ENCODE measurements around the gene GATA1.
"Not testable (repeated sequence)": the region's sequence is repeated elsewhere in the genome, so short reads cannot be mapped to it uniquely, and the experiment has no call there.

Gene GATA1

GRCh38 chrX:48818866-48819265 lies 32.5 kb downstream of the GATA1 start:
- H3K9ac ChIP-seq (ENCODE audit: low read depth, low read length) = no peak overlapping the region
- no peaks in the 10 kb centered on the region for H3K27me3 ChIP-seq (ENCODE audit: control insufficient read depth, insufficient read depth, low read length)
- H3K4me3 ChIP-seq (ENCODE audit: low read length) = no peak overlapping the region
- peaks cover 7% of the 10 kb centered on the region for H3K36me3 ChIP-seq (ENCODE audit: insufficient read depth, low read length)
- H3K9me3 ChIP-seq (replicated peaks; ENCODE audit: low read length) = no peaks in the 10 kb centered on the region
- no peak overlapping the region for H3K4me2 ChIP-seq (ENCODE audit: low read length)
- H3K4me1 ChIP-seq (ENCODE audit: control insufficient read depth, insufficient read depth, low read length) = no peaks in the 10 kb centered on the region

GRCh38 chrX:48819394-48819793 lies 33.0 kb downstream of the GATA1 start:
- not testable (repeated sequence) for H3K9ac ChIP-seq (ENCODE audit: low read depth, low read length); H3K4me1 ChIP-seq (ENCODE audit: control insufficient read depth, insufficient read depth, low read length); H3K27me3 ChIP-seq (ENCODE audit: control insufficient read depth, insufficient read depth, low read length); H3K4me3 ChIP-seq (ENCODE audit: low read length); H3K9me3 ChIP-seq (replicated peaks; ENCODE audit: low read length); H3K4me2 ChIP-seq (ENCODE audit: low read length); H3K36me3 ChIP-seq (ENCODE audit: insufficient read depth, low read length)

GRCh38 chrX:48823053-48823452 lies 36.7 kb downstream of the GATA1 start:
- Histone ChIP-seq H3K4me1 (ENCODE audit: control insufficient read depth, insufficient read depth, low read length) (no peaks in the 10 kb centered on the region), H3K9me3 (replicated peaks; ENCODE audit: low read length) (no peaks in the 10 kb centered on the region), H3K9ac (ENCODE audit: low read depth, low read length) (no peak overlapping the region), H3K4me3 (ENCODE audit: low read length) (no peak overlapping the region), H3K27me3 (ENCODE audit: control insufficient read depth, insufficient read depth, low read length) (no peaks in the 10 kb centered on the region), H3K4me2 (ENCODE audit: low read length) (no peak overlapping the region), H3K36me3 (ENCODE audit: insufficient read depth, low read length) (peaks cover 7% of the 10 kb centered on the region)

GRCh38 chrX:48824066-48824465 lies 37.7 kb downstream of the GATA1 start:
- H3K9me3 ChIP-seq (replicated peaks; ENCODE audit: low read length) = no peaks in the 10 kb centered on the region
- no peaks in the 10 kb centered on the region for H3K27me3 ChIP-seq (ENCODE audit: control insufficient read depth, insufficient read depth, low read length)
- no peak overlapping the region for H3K4me3 ChIP-seq (ENCODE audit: low read length)
- H3K4me1 ChIP-seq (ENCODE audit: control insufficient read depth, insufficient read depth, low read length) = no peaks in the 10 kb centered on the region
- no peak overlapping the region for H3K9ac ChIP-seq (ENCODE audit: low read depth, low read length)
- H3K4me2 ChIP-seq (ENCODE audit: low read length) = no peak overlapping the region
- H3K36me3 ChIP-seq (ENCODE audit: insufficient read depth, low read length) = peaks cover 4% of the 10 kb centered on the region

GRCh38 chrX:48826135-48826875 lies 39.9 kb downstream of the GATA1 start, which contains the start of gene ERAS:
ERAS (plus strand) TSS chrX:48826513; CDS start chrX:48829124, 2,611 bp downstream.
- Histone ChIP-seq H3K9ac (ENCODE audit: low read depth, low read length) (no peak within 1 kb of the TSS), H3K4me1 (ENCODE audit: control insufficient read depth, insufficient read depth, low read length) (no peaks in the 10 kb centered on the region), H3K27me3 (ENCODE audit: control insufficient read depth, insufficient read depth, low read length) (peaks cover 3% of the 10 kb centered on the region), H3K9me3 (replicated peaks; ENCODE audit: low read length) (no peaks in the 10 kb centered on the region), H3K4me2 (ENCODE audit: low read length) (no peak within 1 kb of the TSS), H3K36me3 (ENCODE audit: insufficient read depth, low read length) (peaks cover 4% of the 10 kb centered on the region), H3K4me3 (ENCODE audit: low read length) (no peak within 1 kb of the TSS)

GRCh38 chrX:48826876-48827653 lies 40.7 kb downstream of the GATA1 start:
- H3K4me2 ChIP-seq (ENCODE audit: low read length) = no peak overlapping the region
- no peaks in the 10 kb centered on the region for H3K4me1 ChIP-seq (ENCODE audit: control insufficient read depth, insufficient read depth, low read length)
- peaks cover 6% of the 10 kb centered on the region for H3K27me3 ChIP-seq (ENCODE audit: control insufficient read depth, insufficient read depth, low read length)
- H3K36me3 ChIP-seq (ENCODE audit: insufficient read depth, low read length) = peaks cover 4% of the 10 kb centered on the region
- no peaks in the 10 kb centered on the region for H3K9me3 ChIP-seq (replicated peaks; ENCODE audit: low read length)
- H3K4me3 ChIP-seq (ENCODE audit: low read length) = no peak overlapping the region
- H3K9ac ChIP-seq (ENCODE audit: low read depth, low read length) = no peak overlapping the region

GRCh38 chrX:48827654-48827968 lies 41.2 kb downstream of the GATA1 start:
- H3K9ac ChIP-seq (ENCODE audit: low read depth, low read length) = no peak overlapping the region
- H3K9me3 ChIP-seq (replicated peaks; ENCODE audit: low read length) = no peaks in the 10 kb centered on the region
- H3K4me1 ChIP-seq (ENCODE audit: control insufficient read depth, insufficient read depth, low read length) = no peaks in the 10 kb centered on the region
- H3K4me2 ChIP-seq (ENCODE audit: low read length) = no peak overlapping the region
- H3K27me3 ChIP-seq (ENCODE audit: control insufficient read depth, insufficient read depth, low read length) = peaks cover 6% of the 10 kb centered on the region
- H3K36me3 ChIP-seq (ENCODE audit: insufficient read depth, low read length) = peaks cover 4% of the 10 kb centered on the region
- H3K4me3 ChIP-seq (ENCODE audit: low read length) = no peak overlapping the region

GRCh38 chrX:48829016-48829735 lies 42.8 kb downstream of the GATA1 start:
- Histone ChIP-seq H3K4me2 (ENCODE audit: low read length) (no peak overlapping the region), H3K9me3 (replicated peaks; ENCODE audit: low read length) (no peaks in the 10 kb centered on the region), H3K27me3 (ENCODE audit: control insufficient read depth, insufficient read depth, low read length) (peaks cover 6% of the 10 kb centered on the region), H3K4me3 (ENCODE audit: low read length) (no peak overlapping the region), H3K9ac (ENCODE audit: low read depth, low read length) (no peak overlapping the region), H3K4me1 (ENCODE audit: control insufficient read depth, insufficient read depth, low read length) (no peaks in the 10 kb centered on the region), H3K36me3 (ENCODE audit: insufficient read depth, low read length) (no peaks in the 10 kb centered on the region)

- Histone ChIP-seq H3K9me3 (replicated peaks; ENCODE audit: low read length) (no peaks in the 10 kb centered on the region), H3K4me3 (ENCODE audit: low read length) (no peak overlapping the region), H3K4me2 (ENCODE audit: low read length) (no peak overlapping the region), H3K36me3 (ENCODE audit: insufficient read depth, low read length) (no peaks in the 10 kb centered on the region), H3K27me3 (ENCODE audit: control insufficient read depth, insufficient read depth, low read length) (peaks cover 22% of the 10 kb centered on the region), H3K9ac (ENCODE audit: low read depth, low read length) (no peak overlapping the region), H3K4me1 (ENCODE audit: control insufficient read depth, insufficient read depth, low read length) (no peaks in the 10 kb centered on the region)
These were observed 44.9 kb downstream of the GATA1 start for GRCh38 chrX:48831136-48831908.

GRCh38 chrX:48831909-48832291 lies 45.5 kb downstream of the GATA1 start:
- no peak overlapping the region for H3K9ac ChIP-seq (ENCODE audit: low read depth, low read length)
- no peak overlapping the region for H3K4me3 ChIP-seq (ENCODE audit: low read length)
- peaks cover 23% of the 10 kb centered on the region for H3K27me3 ChIP-seq (ENCODE audit: control insufficient read depth, insufficient read depth, low read length)

GRCh38 chrX:48833542-48834138 lies 47.2 kb downstream of the GATA1 start:
- H3K4me1 ChIP-seq (ENCODE audit: control insufficient read depth, insufficient read depth, low read length) = no peaks in the 10 kb centered on the region
- no peak overlapping the region for H3K9ac ChIP-seq (ENCODE audit: low read depth, low read length)
- H3K4me3 ChIP-seq (ENCODE audit: low read length) = no peak overlapping the region
- peaks cover 23% of the 10 kb centered on the region for H3K27me3 ChIP-seq (ENCODE audit: control insufficient read depth, insufficient read depth, low read length)
- H3K36me3 ChIP-seq (ENCODE audit: insufficient read depth, low read length) = no peaks in the 10 kb centered on the region
- H3K9me3 ChIP-seq (replicated peaks; ENCODE audit: low read length) = no peaks in the 10 kb centered on the region
- no peak overlapping the region for H3K4me2 ChIP-seq (ENCODE audit: low read length)

More at GRCh38 chrX:48831909-48832291, 45.5 kb downstream of the GATA1 start:
- H3K4me2 ChIP-seq (ENCODE audit: low read length) = no peak overlapping the region
- H3K4me1 ChIP-seq (ENCODE audit: control insufficient read depth, insufficient read depth, low read length) = no peaks in the 10 kb centered on the region
- H3K9me3 ChIP-seq (replicated peaks; ENCODE audit: low read length) = no peaks in the 10 kb centered on the region
- no peaks in the 10 kb centered on the region for H3K36me3 ChIP-seq (ENCODE audit: insufficient read depth, low read length)

All from skeletal muscle satellite cell (primary cell).